GM21390 (cell line): ENCODE data around the gene MED17.

Experiments
- ATAC-seq: cut with Tn5 transposase; IDR thresholded peaks from one replicate; pipeline ENCODE4 v1.9.1; 2021; ENCODE audit not compliant: unreplicated experiment

The MED17 gene

DNA sequence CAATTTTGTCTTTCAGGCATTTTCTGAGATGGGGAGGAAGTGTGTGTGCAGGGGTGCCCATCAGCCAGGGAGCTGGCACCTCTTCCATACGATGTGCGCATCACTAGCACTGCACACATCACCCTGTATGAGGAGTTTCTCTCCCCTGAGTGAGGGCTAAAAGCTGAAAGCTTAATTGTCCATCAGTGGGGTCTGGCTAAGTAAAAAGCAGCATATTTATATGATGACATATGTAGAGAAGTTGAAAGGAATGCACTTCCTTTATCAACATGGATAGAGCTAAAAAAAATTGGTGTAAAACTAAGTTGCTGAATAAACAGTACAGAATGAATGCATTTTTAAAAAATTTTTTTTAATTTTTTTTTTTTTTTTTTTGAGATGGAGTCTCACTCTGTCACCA, 62.3 kb downstream of the MED17 start:
- ATAC-seq, result no peak

DNA sequence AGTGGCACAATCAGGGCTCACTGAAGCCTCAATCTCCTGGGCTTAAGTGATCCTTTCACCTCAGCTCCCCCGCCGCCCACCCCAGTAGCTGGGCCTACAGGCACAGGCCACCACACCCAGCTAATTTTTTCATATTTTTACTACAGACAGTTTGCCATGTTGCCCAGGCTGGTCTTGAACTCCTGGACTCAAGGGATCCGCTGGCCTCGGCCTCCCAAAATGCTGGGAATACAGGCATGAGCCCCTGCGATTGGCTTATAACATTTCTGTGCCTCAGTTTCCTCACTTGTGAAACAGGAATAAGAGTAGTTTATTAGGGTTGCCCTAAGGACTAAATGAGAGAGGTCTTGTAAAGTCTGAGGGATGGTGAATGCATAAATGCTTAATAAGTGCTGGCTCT, 65.1 kb downstream of the MED17 start:
- no peak for ATAC-seq

DNA sequence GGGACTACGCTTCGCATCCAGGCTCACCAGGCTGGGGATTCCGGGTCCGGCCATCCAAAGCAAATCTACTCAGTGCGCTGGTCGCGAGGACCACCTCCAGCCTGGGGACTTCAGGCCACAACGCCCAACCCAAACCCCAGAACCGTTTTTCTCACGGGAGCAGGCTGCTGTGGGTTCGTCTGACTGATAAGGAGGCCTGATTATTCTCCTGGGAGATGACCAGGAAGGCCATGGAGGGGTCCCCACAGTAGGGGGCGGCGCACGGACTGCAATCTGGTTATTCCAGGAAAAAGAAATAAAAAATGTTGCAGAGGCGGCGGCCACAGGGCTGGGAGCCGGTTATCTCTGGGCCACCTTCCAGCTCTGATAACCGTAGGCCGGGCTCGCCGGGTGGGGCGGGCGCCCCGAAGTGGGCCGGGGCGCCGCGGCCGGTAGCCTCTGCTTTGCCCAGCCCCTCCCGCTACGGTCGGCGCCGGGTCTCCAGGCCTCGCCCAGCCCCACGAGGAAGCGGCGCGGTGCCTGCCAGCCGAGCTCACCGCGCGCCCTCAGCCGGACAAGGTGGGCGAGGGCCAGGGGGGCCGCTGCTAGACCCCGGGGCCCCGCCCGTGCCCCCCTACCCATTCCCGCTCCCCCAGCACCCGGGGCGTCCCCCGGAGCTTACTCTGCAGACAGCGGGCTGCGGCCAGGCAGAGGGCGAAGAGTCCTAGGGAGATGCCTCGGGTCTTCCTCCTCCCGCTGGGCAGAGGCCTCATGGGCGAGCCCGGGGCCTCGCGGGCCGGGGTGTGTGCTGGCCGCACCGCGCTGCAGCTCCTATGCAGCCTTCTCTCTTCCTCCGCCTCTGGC, 65.9 kb downstream of the MED17 start:
- no peak for ATAC-seq

DNA sequence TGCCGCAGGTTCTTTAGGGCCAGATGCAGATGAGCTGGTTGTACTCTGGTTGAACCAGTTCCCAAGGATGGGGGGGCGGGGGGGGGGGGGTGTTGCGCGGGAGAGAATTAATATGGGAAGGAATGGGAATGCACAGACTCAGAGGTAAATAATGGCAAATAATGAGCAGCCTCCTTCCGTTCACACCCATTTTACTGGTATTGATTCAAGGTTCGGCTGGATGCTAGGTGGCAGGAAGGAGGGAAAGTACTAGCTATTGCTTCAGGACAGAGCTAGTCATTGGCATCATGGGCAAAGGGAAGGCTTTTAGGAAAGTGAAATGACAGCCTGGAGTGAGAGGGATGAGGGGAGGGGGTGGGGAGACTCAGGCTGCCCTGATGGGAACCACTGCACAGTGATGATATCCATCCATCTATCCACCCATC, 66.5 kb downstream of the MED17 start, which contains the start of gene VSTM5:
Gene VSTM5 (minus strand): TSS at position 25 of the 425 bp plus-strand sequence. CDS start 116 bp downstream, outside the sequence.
- ATAC-seq, result no peak

- no peak for ATAC-seq
Observed at GRCh38 chr11:93852242-93852641, 68.2 kb downstream of the MED17 start.

DNA sequence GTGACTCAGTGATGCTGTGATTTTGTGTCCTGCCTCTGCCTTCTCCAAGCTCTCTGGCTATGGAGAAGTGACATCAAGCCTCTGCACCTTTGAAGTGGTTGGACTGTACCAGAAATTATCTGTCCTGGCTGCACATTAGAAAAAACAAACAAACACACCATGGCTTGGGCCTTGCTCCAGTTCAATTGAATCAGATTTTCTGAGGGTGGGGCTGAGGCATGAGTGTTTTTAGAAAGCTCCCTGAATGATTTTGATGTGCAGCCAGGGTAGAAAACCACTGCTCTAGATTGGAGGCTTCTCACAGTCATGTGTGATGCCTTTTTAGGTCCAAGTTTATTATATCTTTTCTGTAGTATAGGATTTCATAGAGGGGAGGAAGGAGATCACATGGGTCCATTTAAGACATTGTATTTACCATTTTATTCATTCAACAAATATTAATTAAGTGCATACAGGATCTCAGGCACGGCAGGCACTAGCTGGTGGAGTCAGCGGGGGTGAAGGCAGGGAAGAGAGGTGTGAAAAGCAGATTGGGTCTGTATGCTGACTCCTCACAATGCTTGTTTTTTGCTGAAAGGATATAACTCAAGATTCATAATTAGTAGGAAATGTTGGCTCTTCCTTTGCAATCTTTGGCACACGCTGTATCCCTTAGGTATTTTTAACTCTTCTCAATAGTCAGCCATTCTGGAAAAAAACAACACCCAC, 73.5 kb downstream of the MED17 start:
- ATAC-seq, result no peak

DNA sequence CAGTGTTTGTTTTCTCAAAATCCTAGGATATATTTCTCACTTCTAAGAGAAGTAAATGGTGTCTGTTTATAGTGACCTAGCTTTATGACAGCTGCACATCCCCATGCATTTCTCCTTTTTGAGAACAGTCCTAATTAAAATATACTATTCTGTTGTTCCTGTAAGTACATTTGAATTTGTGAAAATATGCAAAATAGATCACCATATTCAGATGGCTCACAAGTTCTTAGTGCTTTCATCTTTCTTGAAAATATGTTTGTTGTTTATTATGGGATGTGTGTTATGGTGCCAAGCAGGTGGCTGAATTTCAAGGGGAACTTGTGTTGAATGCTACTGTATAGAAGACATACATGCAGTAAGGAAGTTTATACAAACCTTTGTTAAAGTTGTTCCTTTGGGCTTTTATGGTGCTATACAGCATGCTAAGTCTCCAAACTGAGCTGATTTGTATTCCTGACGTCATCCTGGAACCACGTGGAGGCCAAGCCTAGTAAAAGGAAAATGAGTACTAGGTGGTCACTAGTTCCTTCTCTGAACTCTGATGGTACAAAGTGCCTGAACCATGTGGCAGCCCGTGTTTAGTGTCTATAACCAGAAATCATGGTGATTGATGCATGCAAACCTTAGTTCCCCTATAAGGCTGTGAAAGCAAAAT, 74.2 kb downstream of the MED17 start:
- ATAC-seq, result no peak

DNA sequence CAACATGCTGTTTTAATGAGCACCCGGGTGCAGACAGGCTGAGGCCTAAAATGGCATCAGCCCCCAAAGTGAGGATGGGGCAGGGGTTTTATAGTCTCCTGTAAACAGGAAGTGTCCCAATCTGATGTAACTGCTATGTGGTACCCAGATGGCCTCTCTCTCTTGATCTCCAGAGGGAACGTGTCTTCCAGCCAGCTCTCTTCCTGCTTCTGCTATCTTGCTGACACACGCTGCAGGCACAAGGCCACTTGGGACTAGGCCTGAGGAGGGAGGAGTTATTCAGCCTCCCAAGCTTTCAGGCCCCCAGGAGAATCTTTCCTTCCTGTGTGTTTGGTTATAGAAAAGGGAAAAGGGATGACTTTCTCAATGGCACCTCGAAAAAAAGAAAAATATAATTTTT, 77.7 kb downstream of the MED17 start:
- no peak for ATAC-seq
